K562 (cell line): ENCODE data around the gene OGT. TPM values are rescaled to one million over a fixed set of nuclear protein-coding genes. Genes with fewer than 3 reads are reported as not detected.
"Not testable (repeated sequence)": the region's sequence is repeated elsewhere in the genome, so short reads cannot be mapped to it uniquely, and the experiment has no call there.

Experiments used
- ATAC-seq: fragments of 200-7000 bp; cut with Tn5 transposase; 3 replicates; pipeline ENCODE4 v1.9.1; 2020; ENCODE audit warnings: moderate library complexity
- BruUV-seq: library from RNA; stranded (reverse); fragments of 400-500 nt; replicated peaks from 2 replicates; lab custom pipeline; 2021; lab: Mats Ljungman, UMichigan
- CTCF ChIA-PET: fragments of 300-600 bp; formaldehyde crosslinking; extraction: SDS; loops from one replicate; lab custom pipeline; 2021; ENCODE audit warnings: low intra/inter-chr PET ratio; lab: Yijun Ruan, JAX
- POLR2A ChIA-PET: fragments of 300-600, 350-650 bp; sonication (Branson Sonifier 250); formaldehyde crosslinking; extraction: SDS; loops from one replicate; lab custom pipeline; 2021; ENCODE audit warnings: antibody characterized with exemption, inconsistent platforms; lab: Yijun Ruan, JAX
- DNase-seq, 4 experiments: peaks; one replicate each; pipeline versions ENCODE4 v3.0.0 to v3.0.0-alpha.2; 2011 to 2018; ENCODE audit warnings: low spot score in 3 of 4, mixed read lengths in 3 of 4; ENCODE audit errors: extremely low read depth in 1 of 4
- FAIRE-seq: peaks from 2 replicates; lab custom pipeline; 2011; peaks lifted over from hg19 to GRCh38; lab: Jason Lieb, UNC
- H2AFZ ChIP-seq: 2 replicates; pipeline ENCODE4 v1.6.0; 2011; ENCODE audit warnings: low read depth, low read length, control low read depth, inconsistent platforms
- H3K27ac ChIP-seq: fragments of 200-600 bp; 3 replicates; pipeline ENCODE4 v1.8.0; 2011; ENCODE audit warnings: low read depth, mild to moderate bottlenecking, control low read depth, inconsistent platforms, low read length, moderate library complexity, mixed read lengths; ENCODE audit errors: extremely low read depth
- H3K27me3 ChIP-seq, 2 experiments: fragments of 300-600 bp in 1 of 2; 2 replicates in 1 of 2; 3 replicates in 1 of 2; pipeline versions ENCODE4 v1.6.0 to v1.8.0; 2011; ENCODE audit warnings: inconsistent platforms in 2 of 2, low read length in 2 of 2, mild to moderate bottlenecking in 1 of 2, mixed read lengths in 1 of 2, moderate library complexity in 1 of 2; ENCODE audit not compliant: control insufficient read depth in 2 of 2, insufficient read depth in 2 of 2
- H3K36me3 ChIP-seq: fragments of 300-600 bp; 3 replicates; pipeline ENCODE4 v1.8.0; 2011; ENCODE audit warnings: mild to moderate bottlenecking, low read length, inconsistent platforms; ENCODE audit not compliant: control insufficient read depth, insufficient read depth
- H3K4me1 ChIP-seq, 2 experiments: fragments of 200-600 bp in 1 of 2; replicated peaks in 1 of 2; 2 replicates in 1 of 2; 3 replicates in 1 of 2; pipeline versions ENCODE4 v1.5.1 to v1.8.0; 2011; ENCODE audit warnings: inconsistent platforms in 2 of 2, low read length in 2 of 2, mild to moderate bottlenecking in 1 of 2, mixed read lengths in 1 of 2, moderate library complexity in 1 of 2; ENCODE audit not compliant: control insufficient read depth in 2 of 2, insufficient read depth in 2 of 2
- H3K4me2 ChIP-seq: 2 replicates; pipeline ENCODE4 v1.6.1; 2011; ENCODE audit warnings: low read length, control low read depth, inconsistent platforms, mixed read lengths; ENCODE audit not compliant: insufficient read depth
- H3K4me3 ChIP-seq: fragments of 200-600 bp; sonication (generic), shearing (Covaris generic); 2 replicates; pipeline ENCODE4 v1.5.1; 2016; ENCODE audit warnings: control low read depth, inconsistent platforms
- H3K79me2 ChIP-seq: fragments of 200-600 bp; 3 replicates; pipeline ENCODE4 v1.8.0; 2011; ENCODE audit warnings: low read length, inconsistent platforms; ENCODE audit not compliant: control insufficient read depth, insufficient read depth
- H3K9ac ChIP-seq, 2 experiments: 2 replicates each; pipeline versions ENCODE4 v1.6.0 to v1.6.1; 2011; ENCODE audit warnings: low read depth in 2 of 2, low read length in 2 of 2, control low read depth in 1 of 2, inconsistent platforms in 1 of 2, mild to moderate bottlenecking in 1 of 2, mixed read lengths in 1 of 2; ENCODE audit not compliant: insufficient read depth in 1 of 2
- H3K9me1 ChIP-seq: one replicate; pipeline ENCODE4 v1.6.0; 2011; ENCODE audit warnings: inconsistent platforms, mild to moderate bottlenecking, low read length, moderate library complexity; ENCODE audit not compliant: control insufficient read depth, insufficient read depth
- H3K9me3 ChIP-seq: replicated peaks from 2 replicates; pipeline ENCODE4 v1.5.1; 2011; ENCODE audit warnings: low read depth, low read length, inconsistent platforms; ENCODE audit not compliant: control insufficient read depth, insufficient read depth
- H4K20me1 ChIP-seq: replicated peaks from 2 replicates; pipeline ENCODE4 v1.6.1; 2011; ENCODE audit warnings: low read length, inconsistent platforms, mixed read lengths; ENCODE audit not compliant: control insufficient read depth, insufficient read depth
- ASH1L ChIP-seq: fragments of 450-650 bp; IDR thresholded peaks from 2 replicates; pipeline ENCODE4 v1.6.1; 2018; ENCODE audit warnings: borderline replicate concordance, mild to moderate bottlenecking, low read depth; ENCODE audit not compliant: partially characterized antibody
- C11orf30 ChIP-seq: fragments of 450-650 bp; IDR thresholded peaks from 2 replicates; pipeline ENCODE4 v1.6.1; 2016; ENCODE audit warnings: low read depth, mild to moderate bottlenecking
- CC2D1A ChIP-seq: fragments of 450-650 bp; IDR thresholded peaks from 2 replicates; pipeline ENCODE4 v1.6.1; 2017; ENCODE audit warnings: mild to moderate bottlenecking
- E2F8 ChIP-seq: fragments of 450-650 bp; IDR thresholded peaks from 2 replicates; pipeline ENCODE4 v1.7.1; 2018; ENCODE audit warnings: mild to moderate bottlenecking, low read depth; ENCODE audit not compliant: partially characterized antibody
- EWSR1 ChIP-seq: fragments of 450-650 bp; IDR thresholded peaks from 2 replicates; pipeline ENCODE4 v1.6.1; 2018; ENCODE audit warnings: borderline replicate concordance, mild to moderate bottlenecking, low read depth, moderate library complexity; ENCODE audit not compliant: partially characterized antibody
- MAFG ChIP-seq: fragments of 450-650 bp; conservative IDR thresholded peaks from 2 replicates; pipeline ENCODE4 v1.6.1; 2016; ENCODE audit warnings: missing genetic modification characterization, missing compliant biosample characterization
- MBD2 ChIP-seq: sonication (generic); IDR thresholded peaks from 2 replicates; pipeline ENCODE4 v1.6.1; 2016; ENCODE audit warnings: low read depth, borderline replicate concordance
- NEUROD1 ChIP-seq: fragments of 150-350 bp; IDR thresholded peaks from 2 replicates; pipeline ENCODE4 v1.6.1; 2014; ENCODE audit warnings: borderline replicate concordance, low read length, low read depth; ENCODE audit not compliant: partially characterized antibody
- NFYB ChIP-seq: IDR thresholded peaks from 2 replicates; pipeline ENCODE4 v1.6.1; 2011; ENCODE audit warnings: mild to moderate bottlenecking, moderate library complexity; ENCODE audit not compliant: insufficient read length; ENCODE audit errors: extremely low read depth
- SIN3A ChIP-seq, 2 experiments: fragments of 150-350 bp in 1 of 2; IDR thresholded peaks; 2 replicates each; pipeline ENCODE4 v1.6.1; 2011 to 2016; ENCODE audit warnings: borderline replicate concordance in 2 of 2, low read depth in 2 of 2, low read length in 2 of 2, mild to moderate bottlenecking in 2 of 2, moderate library complexity in 2 of 2; ENCODE audit not compliant: control insufficient read depth in 1 of 2
- SRSF9 ChIP-seq: fragments of 200-400 bp; formaldehyde crosslinking; IDR thresholded peaks from 2 replicates; pipeline ENCODE4 v1.6.1; 2017; ENCODE audit warnings: low read depth, low read length, borderline replicate concordance
- ZNF316 ChIP-seq: fragments of 450-650 bp; IDR thresholded peaks from 2 replicates; pipeline ENCODE4 v1.6.1; 2016
- ZNF785 ChIP-seq: fragments of 250-450 bp; sonication (Bioruptor Pico); IDR thresholded peaks from 2 replicates; pipeline ENCODE4 v1.4.0; 2020; ENCODE audit warnings: mild to moderate bottlenecking
- WGBS: fragments of 100-300 bp; shearing (Covaris generic); methylation state at CpG from one replicate; pipeline ENCODE4 v1.1.6; 2016; ENCODE audit warnings: low coverage, mixed read lengths; ENCODE audit not compliant: insufficient coverage; ENCODE audit errors: missing lambda C conversion rate; 5-methylcytosine and 5-hydroxymethylcytosine counted together
- in situ Hi-C: fragments of 300-500 bp; cut with MboI; formaldehyde crosslinking; loops from 4 replicates; pipeline ENCODE4 v1.15.0; 2018; ENCODE audit warnings: inconsistent platforms, mixed read lengths
- intact Hi-C: fragments of 100-400 bp; cut with micrococcal nuclease; formaldehyde crosslinking; loops from 2 replicates; pipeline ENCODE4 v1.14.2; 2022
- polyA plus RNA-seq, 8 experiments: library from polyadenylated mRNA; depleted of rRNA in 4 of 8; stranded (reverse) in 5 of 8; unstranded in 3 of 8; fragments of >200 nt; fragmentation: Nextera tagmentation in 2 of 8; fragmentation: Illumina TruSeq in 1 of 8; extraction: Ambion mirVana in 2 of 8; extraction: Trizol in 1 of 8; gene quantifications; 2 replicates each; pipeline versions ENCODE4 v1.2.1 to v1.2.3, GENCODE V29; 2011 to 2014; ENCODE audit warnings: inconsistent platforms in 1 of 8, missing spikeins in 1 of 8
- total RNA-seq, 7 experiments: library from RNA; depleted of rRNA in 6 of 7; stranded (reverse); fragments of >200 nt in 6 of 7; fragmentation: Illumina TruSeq in 2 of 7; extraction: Trizol in 2 of 7; gene quantifications; 2 replicates each; pipeline versions ENCODE4 v1.2.1 to v1.2.3, GENCODE V29; 2011 to 2021; ENCODE audit warnings: low replicate concordance in 1 of 7

Gene OGT
- total and polyA plus RNA-seq, 9 of the 15 experiments (the other 6 are each of a cell fraction or from before 2014, with no cell fraction given): 38.9 to 347 (median 117) TPM

DNA sequence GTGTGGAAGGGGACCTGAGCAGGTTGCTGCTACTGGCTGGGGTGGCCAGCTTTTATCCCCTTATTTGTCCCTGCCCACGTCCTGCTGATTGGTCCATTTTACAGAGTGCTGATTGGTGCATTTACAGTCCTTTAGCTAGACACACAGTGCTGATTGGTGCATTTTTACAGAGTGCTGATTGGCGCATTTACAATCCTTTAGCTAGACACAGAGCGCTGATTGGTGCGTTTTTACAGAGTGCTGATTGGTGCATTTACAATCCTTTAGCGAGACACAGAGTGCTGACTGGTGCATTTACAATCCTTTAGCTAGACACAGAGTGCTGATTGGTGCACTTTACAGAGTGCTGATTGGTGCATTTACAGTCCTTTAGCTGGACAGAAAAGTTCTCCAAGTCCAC is 30.8 kb upstream of the OGT start:
- in situ Hi-C loops, H3K4me1 ChIP-seq, ATAC-seq, H3K4me2 ChIP-seq, H2AFZ ChIP-seq, BruUV-seq, H3K36me3 ChIP-seq, H3K27ac ChIP-seq, intact Hi-C loops, DNase-seq, FAIRE-seq, CTCF ChIA-PET, POLR2A ChIA-PET, H3K27me3 ChIP-seq, H3K9me3 ChIP-seq, H3K79me2 ChIP-seq, H3K4me3 ChIP-seq, H4K20me1 ChIP-seq, H3K9me1 ChIP-seq, H3K9ac ChIP-seq: not testable (repeated sequence)
- peak; percentile 51; the same call in 1 of the 2 replicates for TF ChIP-seq MAFG (tag)
- peak; percentile 72 for TF ChIP-seq ASH1L
- TF ChIP-seq NFYB: peak; percentile 47
- peak; percentile 63; the same call in 1 of the 2 replicates for TF ChIP-seq MBD2
- peak; percentile 77 for TF ChIP-seq ZNF316
- peak; percentile 56 for TF ChIP-seq CC2D1A
- peak; percentile 32; the same call in 1 of the 2 replicates for TF ChIP-seq C11orf30
- 50% methylated on average over 5 of the region's 5 CpGs for WGBS

DNA sequence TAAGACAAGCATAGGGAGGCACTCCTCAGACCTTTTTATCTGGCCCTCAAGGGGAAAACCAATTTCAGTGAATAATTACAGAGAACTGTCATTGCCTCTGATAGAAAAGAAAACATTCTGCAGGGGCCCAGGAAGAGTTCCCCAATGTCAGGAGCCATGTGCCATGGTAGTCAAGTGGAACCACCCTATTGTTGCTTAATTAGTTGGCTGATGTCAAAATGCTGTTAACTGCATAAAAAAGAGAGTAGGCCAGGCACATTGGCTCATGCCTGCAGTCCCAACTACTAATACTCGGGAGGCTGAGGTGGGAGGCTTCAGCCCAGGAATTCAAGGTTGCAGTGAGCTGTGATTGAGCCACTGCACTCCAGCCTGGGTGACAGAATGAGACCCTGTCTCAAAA is 28.6 kb upstream of the OGT start:
- FAIRE-seq: no peak
- POLR2A ChIA-PET: interaction anchor here (1.2 kb wide), 1 partner anchor 11 kb away, joined by 3 read pairs; no protein-coding TSS in a partner anchor
- in situ Hi-C loops (no loop called here), intact Hi-C loops (no loop called here)
- H3K9ac ChIP-seq: no peak overlapping the region
- H3K4me3 ChIP-seq: no peak overlapping the region
- no peaks in the 10 kb centered on the region for H3K36me3 ChIP-seq
- no peak for ATAC-seq
- no peak overlapping the region for H3K4me2 ChIP-seq
- no peak for DNase-seq
- no peaks in the 10 kb centered on the region for H3K4me1 ChIP-seq
- no TSS peak for BruUV-seq
- H3K27ac ChIP-seq: no peak overlapping the region
- WGBS: 0% methylated on average over 1 of the region's 1 CpG
- no peaks in the 10 kb centered on the region for H3K27me3 ChIP-seq
- H3K9me3 ChIP-seq: no peaks in the 10 kb centered on the region
- no peak overlapping the region for H2AFZ ChIP-seq
- CTCF ChIA-PET: interaction anchor here (0.7 kb wide), 1 partner anchor 79 kb away, joined by 3 read pairs; no protein-coding TSS in a partner anchor
- no peaks in the 10 kb centered on the region for H3K9me1 ChIP-seq
- no peaks in the 10 kb centered on the region for H3K79me2 ChIP-seq
- H4K20me1 ChIP-seq: no peaks in the 10 kb centered on the region
- TF ChIP-seq SIN3A (IDR thresholded peaks at IDR 0.05; ENCODE audit: borderline replicate concordance in 2 of 2, control insufficient read depth in 1 of 2, low read depth in 2 of 2, low read length in 2 of 2) (no peak), E2F8 (no peak), SRSF9 (no peak), EWSR1 (no peak), ZNF785 (CRISPR knock-in tag) (no peak), NEUROD1 (no peak)
